HL-60 (cell line): Measurements from ENCODE around the gene ZNF567.

Experiments used
- GABPA ChIP-seq: IDR thresholded peaks from 2 replicates; pipeline ENCODE4 v1.6.1; 2012; ENCODE audit warnings: low read depth
- POLR2AphosphoS5 ChIP-seq: IDR thresholded peaks from 2 replicates; pipeline ENCODE4 v1.6.1; 2012; ENCODE audit warnings: low read depth
- SPI1 ChIP-seq: IDR thresholded peaks from 2 replicates; pipeline ENCODE4 v1.6.1; 2012; ENCODE audit warnings: low read depth, mild to moderate bottlenecking, borderline replicate concordance
- TF ChIP-seq, protein P1 (sequence below): IDR thresholded peaks from one replicate; pipeline ENCODE4 v1.5.1; 2011; ENCODE audit warnings: low read length, control low read depth, inconsistent platforms; ENCODE audit not compliant: insufficient read depth
- TF ChIP-seq, protein P2 (sequence below): IDR thresholded peaks from 2 replicates; pipeline ENCODE4 v1.6.1; 2012; ENCODE audit warnings: low read depth; ENCODE audit not compliant: insufficient replicate concordance

DNA sequence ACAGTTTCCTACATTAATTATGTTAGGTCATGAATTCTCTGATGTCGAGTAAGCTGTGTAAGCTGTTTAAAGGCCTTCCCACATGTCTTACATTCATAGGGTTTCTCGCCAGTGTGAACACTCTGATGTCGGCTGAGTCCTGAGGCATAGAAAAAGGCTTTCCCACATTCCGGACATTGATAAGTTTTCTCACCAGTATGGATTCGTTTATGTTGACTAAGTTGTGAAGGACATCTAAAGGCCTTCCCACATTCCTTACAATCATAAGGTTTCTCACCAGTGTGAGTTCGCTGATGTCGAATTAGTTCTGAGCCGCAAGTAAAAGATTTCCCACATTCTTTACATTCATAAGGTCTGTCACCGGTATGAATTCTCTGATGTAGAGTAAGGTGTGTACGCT lies 60.3 kb downstream of the ZNF567 start:
- TF ChIP-seq, protein P1, sequence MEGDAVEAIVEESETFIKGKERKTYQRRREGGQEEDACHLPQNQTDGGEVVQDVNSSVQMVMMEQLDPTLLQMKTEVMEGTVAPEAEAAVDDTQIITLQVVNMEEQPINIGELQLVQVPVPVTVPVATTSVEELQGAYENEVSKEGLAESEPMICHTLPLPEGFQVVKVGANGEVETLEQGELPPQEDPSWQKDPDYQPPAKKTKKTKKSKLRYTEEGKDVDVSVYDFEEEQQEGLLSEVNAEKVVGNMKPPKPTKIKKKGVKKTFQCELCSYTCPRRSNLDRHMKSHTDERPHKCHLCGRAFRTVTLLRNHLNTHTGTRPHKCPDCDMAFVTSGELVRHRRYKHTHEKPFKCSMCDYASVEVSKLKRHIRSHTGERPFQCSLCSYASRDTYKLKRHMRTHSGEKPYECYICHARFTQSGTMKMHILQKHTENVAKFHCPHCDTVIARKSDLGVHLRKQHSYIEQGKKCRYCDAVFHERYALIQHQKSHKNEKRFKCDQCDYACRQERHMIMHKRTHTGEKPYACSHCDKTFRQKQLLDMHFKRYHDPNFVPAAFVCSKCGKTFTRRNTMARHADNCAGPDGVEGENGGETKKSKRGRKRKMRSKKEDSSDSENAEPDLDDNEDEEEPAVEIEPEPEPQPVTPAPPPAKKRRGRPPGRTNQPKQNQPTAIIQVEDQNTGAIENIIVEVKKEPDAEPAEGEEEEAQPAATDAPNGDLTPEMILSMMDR, result no peak
- TF ChIP-seq, protein P2, sequence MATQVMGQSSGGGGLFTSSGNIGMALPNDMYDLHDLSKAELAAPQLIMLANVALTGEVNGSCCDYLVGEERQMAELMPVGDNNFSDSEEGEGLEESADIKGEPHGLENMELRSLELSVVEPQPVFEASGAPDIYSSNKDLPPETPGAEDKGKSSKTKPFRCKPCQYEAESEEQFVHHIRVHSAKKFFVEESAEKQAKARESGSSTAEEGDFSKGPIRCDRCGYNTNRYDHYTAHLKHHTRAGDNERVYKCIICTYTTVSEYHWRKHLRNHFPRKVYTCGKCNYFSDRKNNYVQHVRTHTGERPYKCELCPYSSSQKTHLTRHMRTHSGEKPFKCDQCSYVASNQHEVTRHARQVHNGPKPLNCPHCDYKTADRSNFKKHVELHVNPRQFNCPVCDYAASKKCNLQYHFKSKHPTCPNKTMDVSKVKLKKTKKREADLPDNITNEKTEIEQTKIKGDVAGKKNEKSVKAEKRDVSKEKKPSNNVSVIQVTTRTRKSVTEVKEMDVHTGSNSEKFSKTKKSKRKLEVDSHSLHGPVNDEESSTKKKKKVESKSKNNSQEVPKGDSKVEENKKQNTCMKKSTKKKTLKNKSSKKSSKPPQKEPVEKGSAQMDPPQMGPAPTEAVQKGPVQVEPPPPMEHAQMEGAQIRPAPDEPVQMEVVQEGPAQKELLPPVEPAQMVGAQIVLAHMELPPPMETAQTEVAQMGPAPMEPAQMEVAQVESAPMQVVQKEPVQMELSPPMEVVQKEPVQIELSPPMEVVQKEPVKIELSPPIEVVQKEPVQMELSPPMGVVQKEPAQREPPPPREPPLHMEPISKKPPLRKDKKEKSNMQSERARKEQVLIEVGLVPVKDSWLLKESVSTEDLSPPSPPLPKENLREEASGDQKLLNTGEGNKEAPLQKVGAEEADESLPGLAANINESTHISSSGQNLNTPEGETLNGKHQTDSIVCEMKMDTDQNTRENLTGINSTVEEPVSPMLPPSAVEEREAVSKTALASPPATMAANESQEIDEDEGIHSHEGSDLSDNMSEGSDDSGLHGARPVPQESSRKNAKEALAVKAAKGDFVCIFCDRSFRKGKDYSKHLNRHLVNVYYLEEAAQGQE, result no peak
- TF ChIP-seq SPI1, result no peak
- TF ChIP-seq GABPA, result no peak
- TF ChIP-seq POLR2AphosphoS5, result no peak
